Measurements from ENCODE around the gene MARCHF10. TPM values are rescaled to one million over a fixed set of nuclear protein-coding genes. Genes with fewer than 3 reads are reported as not detected.

Gene MARCHF10
- total and polyA plus RNA-seq, 9 of the 15 experiments (the other 6 are each of a cell fraction or from before 2014, with no cell fraction given): not detected

GRCh38 chr17:62678214-62678919 lies 129.7 kb downstream of the MARCHF10 start (continued):
- TF ChIP-seq ZMIZ1 (IDR thresholded peaks at IDR 0.05; ENCODE audit: low read depth in 2 of 2, low read length in 2 of 2): no peak
- TF ChIP-seq XRCC5 (IDR thresholded peaks at IDR 0.05; ENCODE audit: low read depth, low read length): no peak
- TF ChIP-seq L3MBTL2 (IDR thresholded peaks at IDR 0.05): no peak
- no peak for TF ChIP-seq PHB2 (IDR thresholded peaks at IDR 0.05; ENCODE audit: low read depth)
- no peak for TF ChIP-seq YY1 (IDR thresholded peaks at IDR 0.05; ENCODE audit: borderline replicate concordance in 1 of 3, control insufficient read depth in 1 of 3, extremely low read depth in 1 of 3, insufficient read depth in 3 of 3, insufficient read length in 1 of 3, insufficient replicate concordance in 2 of 3, low read depth in 1 of 3, low read length in 2 of 3)
- no peak for TF ChIP-seq NCOR1 (IDR thresholded peaks at IDR 0.05)
- no peak for TF ChIP-seq USF1 (CRISPR knock-in tag; IDR thresholded peaks at IDR 0.05)
- no peak for TF ChIP-seq LARP7 (IDR thresholded peaks at IDR 0.05)

Data from K562 (cell line).